KMS-11 (cell line): ENCODE data around the gene NUDT14.

Source experiments
- H2AFZ ChIP-seq: fragments of 200-600 bp; sonication (generic); 2 replicates; pipeline ENCODE4 v1.6.1; 2016; ENCODE audit warnings: antibody characterized with exemption, mixed run types, low read depth
- H3K27ac ChIP-seq: fragments of 200-600 bp; sonication (generic); 2 replicates; pipeline ENCODE4 v1.6.1; 2016; ENCODE audit warnings: mild to moderate bottlenecking, mixed run types
- H3K27me3 ChIP-seq: fragments of 200-600 bp; sonication (generic); 2 replicates; pipeline ENCODE4 v1.6.1; 2017; ENCODE audit warnings: mild to moderate bottlenecking, low read depth, mixed run types, moderate library complexity; ENCODE audit not compliant: insufficient read depth
- H3K36me3 ChIP-seq: fragments of 200-600 bp; sonication (generic); 2 replicates; pipeline ENCODE4 v1.6.1; 2017; ENCODE audit warnings: mild to moderate bottlenecking, mixed run types; ENCODE audit not compliant: insufficient read depth
- H3K4me1 ChIP-seq: fragments of 200-600 bp; sonication (generic); 2 replicates; pipeline ENCODE4 v1.6.1; 2016; ENCODE audit warnings: mild to moderate bottlenecking, low read depth, mixed run types; ENCODE audit not compliant: poor library complexity, severe bottlenecking
- H3K4me2 ChIP-seq: fragments of 200-600 bp; sonication (generic); 2 replicates; pipeline ENCODE4 v1.7.0; 2016; ENCODE audit warnings: mild to moderate bottlenecking, mixed run types
- H3K4me3 ChIP-seq: fragments of 200-600 bp; sonication (generic); IDR thresholded peaks from 2 replicates; pipeline ENCODE4 v1.6.1; 2017; ENCODE audit warnings: low read depth, low read length, mixed read lengths; ENCODE audit not compliant: insufficient read depth
- H3K79me2 ChIP-seq: fragments of 200-600 bp; sonication (generic); 2 replicates; pipeline ENCODE4 v1.6.1; 2016; ENCODE audit warnings: low read depth, mixed run types; ENCODE audit not compliant: insufficient read depth
- H3K9ac ChIP-seq: fragments of 200-600 bp; sonication (generic); 2 replicates; pipeline ENCODE4 v1.6.1; 2016; ENCODE audit warnings: mild to moderate bottlenecking, mixed run types
- H4K20me1 ChIP-seq: fragments of 200-600 bp; sonication (generic); 2 replicates; pipeline ENCODE4 v1.6.1; 2016; ENCODE audit warnings: mild to moderate bottlenecking, mixed run types; ENCODE audit not compliant: insufficient read depth
- CTCF ChIP-seq: fragments of 200-600 bp; sonication (generic); conservative IDR thresholded peaks from 2 replicates; pipeline ENCODE4 v1.6.1; 2017; ENCODE audit warnings: low read depth, mild to moderate bottlenecking, antibody characterized with exemption, low read length, moderate library complexity, mixed read lengths

The NUDT14 gene

GRCh38 chr14:105132921-105133654, 48.0 kb downstream of the NUDT14 start:
- H3K27me3 ChIP-seq = peaks cover 3% of the 10 kb centered on the region; the same call in 1 of the 2 replicates
- H3K9ac ChIP-seq = no peak overlapping the region
- H3K4me3 ChIP-seq = no peak overlapping the region
- H3K4me1 ChIP-seq = no peaks in the 10 kb centered on the region
- H3K27ac ChIP-seq = no peak overlapping the region
- H3K79me2 ChIP-seq = no peaks in the 10 kb centered on the region
- no peaks in the 10 kb centered on the region for H3K36me3 ChIP-seq
- H4K20me1 ChIP-seq = no peaks in the 10 kb centered on the region
- H3K4me2 ChIP-seq = no peak overlapping the region
- no peak for TF ChIP-seq CTCF
- no peak overlapping the region for H2AFZ ChIP-seq

GRCh38 chr14:105131241-105131640, 49.9 kb downstream of the NUDT14 start:
- no peak overlapping the region for H2AFZ ChIP-seq
- H3K27ac ChIP-seq = no peak overlapping the region
- peaks cover 3% of the 10 kb centered on the region; the same call in 1 of the 2 replicates for H3K27me3 ChIP-seq
- no peaks in the 10 kb centered on the region for H3K4me1 ChIP-seq
- no peaks in the 10 kb centered on the region for H4K20me1 ChIP-seq
- H3K4me3 ChIP-seq = no peak overlapping the region
- TF ChIP-seq CTCF = no peak
- no peaks in the 10 kb centered on the region for H3K36me3 ChIP-seq
- no peak overlapping the region for H3K4me2 ChIP-seq
- H3K9ac ChIP-seq = no peak overlapping the region
- no peaks in the 10 kb centered on the region for H3K79me2 ChIP-seq

GRCh38 chr14:105128059-105128458, 53.1 kb downstream of the NUDT14 start:
- no peak overlapping the region for H3K4me2 ChIP-seq
- peaks cover 3% of the 10 kb centered on the region; the same call in 1 of the 2 replicates for H3K27me3 ChIP-seq
- H4K20me1 ChIP-seq = no peaks in the 10 kb centered on the region
- H2AFZ ChIP-seq = no peak overlapping the region
- no peak overlapping the region for H3K4me3 ChIP-seq
- H3K4me1 ChIP-seq = peaks cover 12% of the 10 kb centered on the region
- H3K27ac ChIP-seq = no peak overlapping the region
- no peak overlapping the region for H3K9ac ChIP-seq
- H3K36me3 ChIP-seq = no peaks in the 10 kb centered on the region
- H3K79me2 ChIP-seq = no peaks in the 10 kb centered on the region
- TF ChIP-seq CTCF = no peak

GRCh38 chr14:105126981-105127329, 54.2 kb downstream of the NUDT14 start:
- no peak for TF ChIP-seq CTCF
- no peak overlapping the region for H3K4me2 ChIP-seq
- peaks cover 3% of the 10 kb centered on the region; the same call in 1 of the 2 replicates for H3K27me3 ChIP-seq
- no peaks in the 10 kb centered on the region for H4K20me1 ChIP-seq
- no peak overlapping the region for H3K27ac ChIP-seq
- H3K4me1 ChIP-seq = peaks cover 12% of the 10 kb centered on the region
- H3K79me2 ChIP-seq = no peaks in the 10 kb centered on the region
- H3K36me3 ChIP-seq = no peaks in the 10 kb centered on the region
- H3K9ac ChIP-seq = no peak overlapping the region
- H2AFZ ChIP-seq = no peak overlapping the region
- no peak overlapping the region for H3K4me3 ChIP-seq
